Measurements from ENCODE around the gene LSM14A. TPM values are rescaled to one million over a fixed set of nuclear protein-coding genes. Genes with fewer than 3 reads are reported as not detected.

The LSM14A gene
- total and polyA plus RNA-seq, 9 of the 15 experiments (the other 6 are each of a cell fraction or from before 2014, with no cell fraction given) = 19.5 to 150 (median 95.1) TPM

DNA sequence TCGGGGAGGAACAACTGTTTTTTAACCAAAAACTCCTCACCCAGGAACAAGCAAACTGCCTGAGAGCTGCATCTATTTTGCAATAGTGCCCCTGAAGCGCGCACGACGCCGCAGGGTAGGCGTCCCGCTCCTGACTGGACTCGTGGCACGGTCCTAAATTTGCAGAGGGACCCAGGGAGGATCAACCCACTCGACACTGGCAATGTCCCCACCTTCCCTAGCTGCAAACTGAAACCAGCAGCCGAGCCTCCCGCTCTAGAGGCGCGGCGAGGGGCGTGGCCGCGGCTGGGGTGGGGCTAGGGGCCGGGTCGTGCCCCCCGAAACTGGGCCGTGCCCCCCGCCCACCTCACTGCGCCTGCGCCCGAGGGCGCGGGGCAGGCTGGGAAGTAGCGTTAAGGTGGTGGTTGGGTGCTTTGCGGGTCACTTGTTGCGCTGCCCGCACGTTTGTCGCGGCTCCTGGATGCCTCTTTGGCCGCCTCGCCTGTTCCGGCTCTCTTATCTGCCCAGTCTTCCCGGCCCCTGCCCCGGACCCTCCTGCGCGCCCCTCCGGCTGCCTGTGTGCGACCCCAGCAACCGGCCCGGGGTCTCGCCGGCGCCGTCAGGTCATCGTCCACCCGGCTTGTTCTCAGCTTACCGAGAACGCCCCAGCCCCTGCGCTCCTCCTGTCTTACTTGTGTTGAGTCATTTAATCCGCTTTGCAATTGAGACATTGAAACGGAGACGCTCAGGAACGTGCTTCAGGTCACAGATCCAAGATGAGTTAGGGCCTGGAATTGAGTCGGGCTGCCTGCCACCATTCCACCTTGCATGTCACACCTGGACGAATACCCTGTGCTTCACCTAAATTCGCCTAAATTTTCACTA, 37.9 kb upstream of the LSM14A start (continued):
- no peak; a peak in 1 of 4 replicates for TF ChIP-seq TEAD1 (CRISPR knock-in tag; IDR thresholded peaks at IDR 0.05)
- no peak for TF ChIP-seq BCL6 (CRISPR knock-in tag; IDR thresholded peaks at IDR 0.05)
- no peak for TF ChIP-seq ZKSCAN1 (IDR thresholded peaks at IDR 0.05; ENCODE audit: low read depth, low read length)
- TF ChIP-seq TOE1 (IDR thresholded peaks at IDR 0.05; ENCODE audit: borderline replicate concordance) = 0 out of 2 replicates have a peak, but pooled peaks have one; percentile 32
- TF ChIP-seq TOE1 (CRISPR knock-in tag; IDR thresholded peaks at IDR 0.05; ENCODE audit: borderline replicate concordance, low read depth) = no peak
- TF ChIP-seq ZNF57 (CRISPR knock-in tag; IDR thresholded peaks at IDR 0.05) = no peak
- no peak for TF ChIP-seq NFYB (IDR thresholded peaks at IDR 0.05; ENCODE audit: extremely low read depth, insufficient read length)
- TF ChIP-seq, protein P1, sequence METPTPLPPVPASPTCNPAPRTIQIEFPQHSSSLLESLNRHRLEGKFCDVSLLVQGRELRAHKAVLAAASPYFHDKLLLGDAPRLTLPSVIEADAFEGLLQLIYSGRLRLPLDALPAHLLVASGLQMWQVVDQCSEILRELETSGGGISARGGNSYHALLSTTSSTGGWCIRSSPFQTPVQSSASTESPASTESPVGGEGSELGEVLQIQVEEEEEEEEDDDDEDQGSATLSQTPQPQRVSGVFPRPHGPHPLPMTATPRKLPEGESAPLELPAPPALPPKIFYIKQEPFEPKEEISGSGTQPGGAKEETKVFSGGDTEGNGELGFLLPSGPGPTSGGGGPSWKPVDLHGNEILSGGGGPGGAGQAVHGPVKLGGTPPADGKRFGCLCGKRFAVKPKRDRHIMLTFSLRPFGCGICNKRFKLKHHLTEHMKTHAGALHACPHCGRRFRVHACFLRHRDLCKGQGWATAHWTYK (CRISPR knock-in tag; IDR thresholded peaks at IDR 0.05) = no peak
- no peak for TF ChIP-seq ZNF354B (CRISPR knock-in tag; IDR thresholded peaks at IDR 0.05)
- TF ChIP-seq, protein P2, sequence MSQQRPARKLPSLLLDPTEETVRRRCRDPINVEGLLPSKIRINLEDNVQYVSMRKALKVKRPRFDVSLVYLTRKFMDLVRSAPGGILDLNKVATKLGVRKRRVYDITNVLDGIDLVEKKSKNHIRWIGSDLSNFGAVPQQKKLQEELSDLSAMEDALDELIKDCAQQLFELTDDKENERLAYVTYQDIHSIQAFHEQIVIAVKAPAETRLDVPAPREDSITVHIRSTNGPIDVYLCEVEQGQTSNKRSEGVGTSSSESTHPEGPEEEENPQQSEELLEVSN (IDR thresholded peaks at IDR 0.05; ENCODE audit: borderline replicate concordance in 1 of 2, extremely low read depth in 1 of 2, insufficient read depth in 1 of 2, insufficient read length in 1 of 2, low read depth in 1 of 2, low read length in 1 of 2, poor library complexity in 1 of 2, severe bottlenecking in 1 of 2) = peak; percentile 84 to 94
- no peak for TF ChIP-seq ZNF3 (CRISPR knock-in tag; IDR thresholded peaks at IDR 0.05)
- no peak for TF ChIP-seq PRPF4 (IDR thresholded peaks at IDR 0.05; ENCODE audit: insufficient read depth, low read depth, low read length, poor library complexity, severe bottlenecking)
- no peak for TF ChIP-seq ZNF23 (CRISPR knock-in tag; IDR thresholded peaks at IDR 0.05)
- TF ChIP-seq WHSC1 (IDR thresholded peaks at IDR 0.05; ENCODE audit: low read length) = no peak
- TF ChIP-seq RNF2 (IDR thresholded peaks at IDR 0.05) = no peak
- TF ChIP-seq HLTF (IDR thresholded peaks at IDR 0.05) = no peak
- TF ChIP-seq, protein P3, sequence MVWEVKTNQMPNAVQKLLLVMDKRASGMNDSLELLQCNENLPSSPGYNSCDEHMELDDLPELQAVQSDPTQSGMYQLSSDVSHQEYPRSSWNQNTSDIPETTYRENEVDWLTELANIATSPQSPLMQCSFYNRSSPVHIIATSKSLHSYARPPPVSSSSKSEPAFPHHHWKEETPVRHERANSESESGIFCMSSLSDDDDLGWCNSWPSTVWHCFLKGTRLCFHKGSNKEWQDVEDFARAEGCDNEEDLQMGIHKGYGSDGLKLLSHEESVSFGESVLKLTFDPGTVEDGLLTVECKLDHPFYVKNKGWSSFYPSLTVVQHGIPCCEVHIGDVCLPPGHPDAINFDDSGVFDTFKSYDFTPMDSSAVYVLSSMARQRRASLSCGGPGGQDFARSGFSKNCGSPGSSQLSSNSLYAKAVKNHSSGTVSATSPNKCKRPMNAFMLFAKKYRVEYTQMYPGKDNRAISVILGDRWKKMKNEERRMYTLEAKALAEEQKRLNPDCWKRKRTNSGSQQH (CRISPR knock-in tag; IDR thresholded peaks at IDR 0.05) = no peak
- TF ChIP-seq, protein P4, sequence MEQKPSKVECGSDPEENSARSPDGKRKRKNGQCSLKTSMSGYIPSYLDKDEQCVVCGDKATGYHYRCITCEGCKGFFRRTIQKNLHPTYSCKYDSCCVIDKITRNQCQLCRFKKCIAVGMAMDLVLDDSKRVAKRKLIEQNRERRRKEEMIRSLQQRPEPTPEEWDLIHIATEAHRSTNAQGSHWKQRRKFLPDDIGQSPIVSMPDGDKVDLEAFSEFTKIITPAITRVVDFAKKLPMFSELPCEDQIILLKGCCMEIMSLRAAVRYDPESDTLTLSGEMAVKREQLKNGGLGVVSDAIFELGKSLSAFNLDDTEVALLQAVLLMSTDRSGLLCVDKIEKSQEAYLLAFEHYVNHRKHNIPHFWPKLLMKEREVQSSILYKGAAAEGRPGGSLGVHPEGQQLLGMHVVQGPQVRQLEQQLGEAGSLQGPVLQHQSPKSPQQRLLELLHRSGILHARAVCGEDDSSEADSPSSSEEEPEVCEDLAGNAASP (IDR thresholded peaks at IDR 0.05) = no peak
- TF ChIP-seq, protein P5, sequence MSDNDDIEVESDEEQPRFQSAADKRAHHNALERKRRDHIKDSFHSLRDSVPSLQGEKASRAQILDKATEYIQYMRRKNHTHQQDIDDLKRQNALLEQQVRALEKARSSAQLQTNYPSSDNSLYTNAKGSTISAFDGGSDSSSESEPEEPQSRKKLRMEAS (CRISPR knock-in tag; IDR thresholded peaks at IDR 0.05) = peak; percentile 86
- no peak for TF ChIP-seq MYBL2 (IDR thresholded peaks at IDR 0.05; ENCODE audit: low read depth)
- no peak for TF ChIP-seq MYBL2 (CRISPR knock-in tag; IDR thresholded peaks at IDR 0.05; ENCODE audit: borderline replicate concordance)
- TF ChIP-seq ZC3H4 (CRISPR knock-in tag; IDR thresholded peaks at IDR 0.05; ENCODE audit: borderline replicate concordance) = no peak
- TF ChIP-seq FUS (optimal IDR thresholded peaks at IDR 0.05; ENCODE audit: low read depth, low read length) = no peak

Measured in K562 (cell line).